ENCODE data around the gene CNTN4. TPM values are rescaled to one million over a fixed set of nuclear protein-coding genes. Genes with fewer than 3 reads are reported as not detected.

CNTN4 gene
- total RNA-seq, 1 donor from 2014 or later, result 0.15 TPM

DNA sequence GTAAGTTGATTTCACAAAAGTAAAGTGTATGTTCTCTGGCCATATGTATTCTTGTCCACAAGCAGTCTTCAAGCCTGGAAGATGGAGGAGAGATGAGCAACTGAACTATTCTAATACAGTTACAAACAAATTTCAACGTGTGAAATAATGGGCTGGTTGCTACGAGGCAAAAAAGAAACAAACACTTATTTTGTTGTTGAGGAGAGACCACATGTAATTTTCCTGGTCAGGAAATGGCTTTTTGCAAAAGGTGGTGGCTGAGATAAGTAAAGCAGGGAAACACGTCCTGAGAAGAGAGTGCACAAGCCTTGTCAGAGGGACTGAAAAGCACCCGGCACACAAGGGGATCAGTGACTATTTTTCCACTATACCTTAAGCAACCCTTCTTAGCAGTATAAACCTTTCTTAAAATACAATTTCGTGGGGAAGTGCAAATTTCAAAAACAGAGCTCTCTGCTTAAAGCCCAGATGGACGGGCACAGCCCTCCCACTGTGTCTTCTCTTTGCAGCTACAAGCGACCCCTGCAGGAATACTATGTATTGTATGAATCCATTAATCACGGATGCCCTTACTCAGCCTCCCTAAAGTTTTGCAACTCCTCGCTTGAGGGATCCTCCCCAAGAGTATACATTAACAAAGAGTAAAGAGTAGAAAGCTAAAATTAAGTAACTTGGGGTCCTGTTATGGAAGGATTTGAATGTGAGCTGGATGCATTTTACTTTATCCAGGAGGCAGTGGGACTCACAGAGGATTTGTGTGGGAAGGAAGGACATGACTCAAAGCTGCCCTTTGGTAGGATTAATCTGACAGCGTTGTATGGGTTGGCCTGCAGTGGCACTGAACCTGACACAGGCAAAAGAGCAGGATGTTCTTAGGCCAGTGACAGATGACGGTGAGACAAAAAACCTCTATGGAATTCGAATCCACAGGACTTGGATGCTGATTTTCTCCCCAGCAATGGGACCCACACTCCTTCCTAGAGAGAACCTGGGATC is 757.8 kb downstream of the CNTN4 start:
- no peak for DNase-seq (ENCODE audit: low read depth)

- no peak for DNase-seq (ENCODE audit: low read depth)
Measured at GRCh38 chr3:2860626-2861025, 762.0 kb downstream of the CNTN4 start.

DNA sequence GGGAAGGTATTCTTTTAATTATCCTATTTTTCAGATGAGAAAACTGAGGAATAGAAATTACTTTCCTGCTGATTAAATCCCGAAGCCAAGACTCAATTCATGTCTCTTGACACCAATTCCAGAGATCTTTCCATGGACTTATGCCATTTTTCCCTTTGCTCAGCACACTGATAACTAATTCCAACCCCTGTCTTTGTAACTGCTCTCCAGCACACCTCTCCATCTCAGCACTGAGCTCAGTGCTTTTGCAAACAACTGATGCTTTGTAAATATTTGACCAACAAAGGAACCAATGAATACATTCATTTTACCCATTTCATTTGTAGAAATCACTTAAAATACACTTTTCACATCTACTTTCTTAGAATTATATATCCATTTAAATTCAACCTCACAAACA is 762.5 kb downstream of the CNTN4 start:
- DNase-seq (ENCODE audit: low read depth), result no peak

DNA sequence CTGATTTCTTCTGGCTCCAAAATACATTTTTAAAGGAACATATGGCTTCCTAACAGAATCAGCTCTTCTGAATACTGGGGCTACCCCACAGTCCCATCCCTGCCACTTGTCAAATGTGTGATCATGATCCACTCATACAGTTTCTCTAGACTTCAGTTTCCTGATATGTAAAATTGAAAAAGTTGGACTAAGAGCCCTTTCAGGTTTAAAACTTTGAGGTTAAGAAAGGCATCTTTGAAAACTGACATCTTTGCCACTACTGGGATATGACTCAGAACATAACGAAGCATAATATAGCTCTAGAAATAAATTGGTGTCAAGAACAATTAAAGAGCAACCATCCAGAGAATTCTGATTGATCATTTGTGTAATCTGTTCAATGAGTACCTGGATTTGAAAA is 763.3 kb downstream of the CNTN4 start:
- no peak for DNase-seq (ENCODE audit: low read depth)

DNA sequence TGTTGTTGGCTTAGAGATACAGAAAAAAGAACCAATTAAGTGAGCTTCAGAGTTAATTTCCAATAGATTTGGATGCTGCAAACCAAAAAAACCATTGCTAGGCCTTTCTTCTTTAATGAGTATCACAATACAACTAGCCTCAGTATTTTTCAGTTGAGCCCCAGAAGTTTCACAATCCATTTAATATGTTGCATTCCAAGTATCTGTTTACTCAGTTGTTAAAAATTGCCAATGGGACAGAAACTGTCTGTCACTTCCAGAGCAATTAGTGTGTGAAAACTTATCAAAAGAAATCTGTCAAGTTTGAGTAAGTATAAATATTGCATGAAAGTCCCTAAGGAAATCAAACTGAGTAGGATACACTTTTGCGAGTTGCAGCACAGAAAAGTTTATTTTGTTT is 763.7 kb downstream of the CNTN4 start:
- DNase-seq (ENCODE audit: low read depth), result peak; percentile 14

GRCh38 chr3:2863127-2863526 is 764.5 kb downstream of the CNTN4 start:
- no peak for DNase-seq (ENCODE audit: low read depth)

DNA sequence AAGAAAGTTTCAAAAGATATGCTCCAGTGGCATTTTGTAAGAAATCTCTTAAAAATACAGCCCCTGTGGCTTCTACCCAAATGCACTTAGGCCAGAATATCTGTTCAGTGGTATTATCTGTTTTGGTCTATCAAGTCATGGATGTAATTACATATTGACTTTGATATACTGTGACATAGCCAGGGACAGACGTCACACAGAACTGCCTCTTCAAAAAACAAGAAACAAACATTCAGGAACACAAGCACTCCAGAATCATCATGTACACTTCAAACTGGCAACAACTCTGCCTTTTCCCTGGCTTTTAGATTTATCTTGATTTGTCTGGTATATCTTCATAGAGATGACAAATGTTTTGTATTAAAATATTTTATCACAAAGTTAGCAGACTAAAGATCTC is 771.2 kb downstream of the CNTN4 start:
- no peak for DNase-seq (ENCODE audit: low read depth)

DNA sequence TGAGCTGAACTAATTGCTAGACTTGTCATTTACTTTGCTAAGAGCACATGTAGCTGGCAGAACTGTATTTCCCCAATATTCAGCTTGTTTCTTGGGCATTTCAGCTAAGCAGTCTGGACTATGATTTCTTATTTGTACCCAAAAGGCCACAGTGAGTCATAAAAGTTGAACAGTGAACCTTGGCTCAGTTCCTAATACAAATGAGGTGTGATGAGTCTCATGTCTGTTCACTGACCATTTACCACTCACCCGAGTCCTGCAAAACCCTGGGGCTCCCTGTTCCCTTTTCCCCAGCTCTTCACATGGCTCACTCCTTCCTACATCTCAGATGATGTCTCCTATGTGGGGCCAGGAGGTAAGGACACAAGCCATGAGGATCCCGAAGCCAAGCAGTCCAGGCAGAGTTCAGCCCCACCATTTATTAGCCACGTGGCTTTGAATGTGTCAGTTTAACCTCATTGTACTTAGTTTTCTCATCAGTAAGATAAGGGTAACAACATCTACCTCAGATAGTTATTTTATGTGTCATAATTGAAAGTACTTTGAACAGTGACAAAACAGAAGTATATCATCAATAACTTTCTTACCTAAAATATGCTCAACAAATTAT is 772.2 kb downstream of the CNTN4 start:
- peak; percentile 78 for DNase-seq (ENCODE audit: low read depth)

DNA sequence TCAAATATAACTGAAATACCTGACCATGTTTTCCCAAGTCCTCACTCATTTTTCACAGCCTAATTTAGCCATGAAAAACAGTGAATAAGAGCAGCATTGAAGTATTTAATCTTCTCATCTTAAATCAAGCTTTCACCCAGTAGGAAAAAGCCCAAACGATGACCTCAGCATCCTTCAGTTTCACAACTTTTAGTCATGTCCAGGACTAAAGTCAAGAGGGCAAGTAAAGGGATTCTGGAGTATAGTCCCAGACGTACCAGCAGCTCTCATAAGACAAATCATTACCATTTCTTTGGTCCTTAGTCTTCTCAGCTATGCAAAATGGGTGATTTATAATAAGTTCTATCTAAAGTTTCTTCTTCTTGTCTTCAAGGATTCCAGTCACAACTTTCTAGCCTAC is 774.2 kb downstream of the CNTN4 start:
- DNase-seq (ENCODE audit: low read depth), result peak; percentile 18

DNA sequence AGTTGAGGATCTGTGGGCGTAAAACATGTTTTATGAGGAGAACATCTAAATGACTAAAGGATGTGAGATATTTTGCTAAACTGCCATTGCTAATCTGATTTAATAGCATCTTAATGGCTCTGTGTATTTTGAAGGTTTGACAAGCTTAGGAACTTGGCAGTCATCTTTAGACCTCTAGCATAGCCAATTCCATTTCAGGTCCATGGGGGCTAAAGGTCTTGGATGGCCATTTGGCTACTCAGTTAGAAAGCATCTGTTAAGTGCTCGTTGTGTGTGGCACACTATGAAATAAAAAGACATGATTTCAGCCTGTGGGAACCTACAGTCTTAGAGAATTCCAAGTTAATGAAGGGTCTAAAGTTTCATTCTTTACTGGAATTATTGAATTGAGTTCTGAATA is 775.3 kb downstream of the CNTN4 start:
- DNase-seq (ENCODE audit: low read depth), result no peak

GRCh38 chr3:2875699-2876098 is 777.0 kb downstream of the CNTN4 start:
- DNase-seq (ENCODE audit: low read depth), result no peak

DNA sequence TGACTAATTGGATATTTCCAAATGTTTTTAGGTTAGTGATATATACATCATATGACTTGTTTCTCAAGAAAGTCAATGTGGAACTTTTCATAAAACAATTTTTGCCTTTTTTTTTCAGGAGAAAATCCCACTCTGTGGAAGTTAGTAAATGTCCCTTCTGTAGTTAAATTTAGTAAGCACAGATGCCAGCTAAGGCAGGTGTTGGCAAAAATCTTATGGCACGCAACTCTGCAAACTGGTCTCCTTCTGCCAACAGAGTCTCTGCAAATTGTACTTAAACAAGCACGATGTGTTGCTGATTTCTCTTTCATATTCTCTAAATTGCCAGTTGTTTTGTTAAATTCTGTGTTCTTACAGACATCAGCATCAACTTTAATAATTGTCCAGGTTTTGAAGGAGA is 777.7 kb downstream of the CNTN4 start:
- DNase-seq (ENCODE audit: low read depth), result no peak

GRCh38 chr3:2879023-2879422 is 780.4 kb downstream of the CNTN4 start:
- no peak for DNase-seq (ENCODE audit: low read depth)

DNA sequence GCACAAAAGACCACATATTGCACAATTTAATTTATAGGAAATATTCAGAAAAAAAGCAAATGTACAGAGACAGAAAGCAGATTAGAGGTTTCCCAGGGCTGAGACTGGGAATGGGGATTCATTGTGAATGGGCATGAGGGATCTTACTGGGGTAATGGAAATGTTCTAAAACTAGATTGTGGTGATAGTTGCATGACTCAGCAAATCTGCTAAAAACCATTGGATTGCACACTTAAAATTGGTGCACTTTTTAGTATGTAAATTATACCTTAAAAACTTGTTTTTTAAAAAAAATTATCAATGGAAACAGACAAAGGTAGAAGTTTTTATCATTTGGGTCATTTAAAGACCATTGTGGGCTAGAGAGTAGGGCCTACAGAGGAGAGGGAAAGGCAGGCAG is 780.9 kb downstream of the CNTN4 start:
- no peak for DNase-seq (ENCODE audit: low read depth)

DNA sequence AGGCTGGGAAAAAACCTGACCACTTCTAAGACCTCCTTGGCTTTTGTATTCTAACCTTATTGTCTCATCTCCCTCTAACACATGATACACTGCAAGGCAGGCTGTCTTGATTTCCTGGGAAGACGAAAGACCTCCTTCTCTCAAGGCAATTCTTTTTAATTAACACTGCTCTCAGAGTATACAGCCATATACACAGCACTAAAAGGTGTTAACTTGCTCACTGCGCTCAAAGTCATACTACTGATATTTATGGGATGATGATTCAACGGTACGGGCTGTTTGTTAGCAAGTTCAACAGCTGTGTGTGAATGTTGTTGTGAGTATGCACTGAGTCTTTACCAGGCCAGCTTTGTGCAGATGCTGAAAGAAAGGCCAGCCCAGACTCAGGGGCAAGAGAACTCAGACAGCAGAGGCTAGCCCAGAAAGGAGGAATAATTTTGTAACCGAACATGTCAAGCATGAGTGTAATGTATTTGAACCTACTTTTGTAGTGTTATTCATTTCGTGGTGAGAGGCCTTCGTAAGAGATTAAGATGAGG is 781.6 kb downstream of the CNTN4 start:
- no peak for DNase-seq (ENCODE audit: low read depth)

DNA sequence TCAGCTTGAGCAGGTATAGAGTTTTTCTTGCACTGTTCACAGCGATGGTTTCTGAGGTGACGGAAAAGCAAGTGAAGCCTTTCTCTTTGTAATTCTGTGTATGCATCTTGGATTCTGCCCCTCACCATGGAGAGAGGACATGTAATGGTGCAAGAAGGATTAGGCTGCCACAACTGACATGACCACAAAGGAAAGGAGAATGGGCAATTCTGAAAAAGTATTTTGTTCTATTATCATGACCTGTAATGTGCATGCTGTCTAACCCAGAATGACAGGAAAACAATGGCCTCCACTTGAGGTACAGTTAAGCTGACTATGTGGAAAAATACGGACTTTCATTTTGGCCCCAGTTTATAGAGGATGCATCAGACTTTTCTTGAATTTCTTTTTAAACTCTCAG is 784.6 kb downstream of the CNTN4 start:
- no peak for DNase-seq (ENCODE audit: low read depth)

DNA sequence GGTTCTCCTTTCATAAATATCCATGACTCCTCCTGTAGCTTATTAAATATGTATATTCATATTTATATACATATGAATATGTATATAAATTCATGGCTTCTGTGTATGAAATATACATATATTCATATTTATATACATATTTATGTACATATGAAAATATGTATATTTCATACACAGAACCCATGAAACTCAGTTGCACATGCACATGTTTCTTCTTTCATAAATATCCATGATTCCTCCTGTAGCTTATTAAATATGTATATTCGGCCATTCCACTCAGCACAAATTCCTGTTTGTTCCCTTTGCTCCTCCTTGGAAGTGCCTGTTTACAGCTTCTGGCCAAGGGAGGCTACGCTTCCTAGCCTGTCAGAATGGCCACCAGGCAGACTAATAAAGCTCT is 789.9 kb downstream of the CNTN4 start:
- no peak for DNase-seq (ENCODE audit: low read depth)

DNA sequence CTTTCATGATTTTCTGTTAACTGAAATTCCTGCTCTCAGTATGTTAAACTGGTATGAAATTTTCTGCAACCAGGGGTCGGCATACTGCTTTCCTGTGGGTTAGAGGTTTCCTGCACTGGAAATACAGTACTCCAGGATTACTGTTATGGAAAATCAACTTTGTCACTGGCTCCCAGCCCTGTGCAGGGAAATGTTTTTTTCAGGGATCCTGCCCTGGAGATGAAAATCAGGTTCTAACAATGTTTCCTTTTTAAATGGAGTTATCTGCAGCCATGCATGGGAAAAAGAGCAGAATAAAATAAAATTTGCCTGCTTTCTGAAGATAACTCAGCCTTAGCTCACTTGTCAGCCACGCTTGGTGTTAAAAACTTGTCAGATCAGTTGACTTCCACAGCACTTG is 791.1 kb downstream of the CNTN4 start:
- no peak for DNase-seq (ENCODE audit: low read depth)

DNA sequence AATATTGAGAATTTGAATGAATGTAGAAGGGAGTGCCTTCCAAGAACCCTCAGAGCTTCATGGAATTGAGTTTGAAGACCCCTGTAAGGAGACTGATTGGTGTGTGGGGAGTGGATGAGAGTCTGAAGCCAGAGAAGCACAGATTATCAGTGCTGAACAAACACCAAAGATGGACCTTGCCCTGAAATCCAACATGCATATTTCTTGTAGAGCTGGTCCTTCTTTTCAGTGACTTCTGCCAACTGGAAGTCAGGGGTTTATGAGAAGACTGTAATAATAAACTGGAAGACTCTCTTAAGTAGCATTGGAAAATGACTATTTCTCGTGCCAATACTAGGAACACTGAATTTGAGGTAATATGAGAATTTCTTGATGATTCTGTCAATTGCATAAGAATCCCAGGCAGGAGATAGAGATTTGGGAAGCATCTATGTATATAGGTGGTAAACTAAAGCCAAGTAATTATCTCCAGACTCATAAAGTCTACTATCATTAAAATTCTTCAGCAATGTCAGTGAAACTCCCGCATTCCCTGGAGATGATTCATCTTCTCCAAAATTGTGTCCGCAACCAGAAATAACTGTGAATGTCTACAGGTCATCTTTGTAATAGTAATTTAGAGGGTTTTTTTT is 797.8 kb downstream of the CNTN4 start:
- no peak for DNase-seq (ENCODE audit: low read depth)

DNA sequence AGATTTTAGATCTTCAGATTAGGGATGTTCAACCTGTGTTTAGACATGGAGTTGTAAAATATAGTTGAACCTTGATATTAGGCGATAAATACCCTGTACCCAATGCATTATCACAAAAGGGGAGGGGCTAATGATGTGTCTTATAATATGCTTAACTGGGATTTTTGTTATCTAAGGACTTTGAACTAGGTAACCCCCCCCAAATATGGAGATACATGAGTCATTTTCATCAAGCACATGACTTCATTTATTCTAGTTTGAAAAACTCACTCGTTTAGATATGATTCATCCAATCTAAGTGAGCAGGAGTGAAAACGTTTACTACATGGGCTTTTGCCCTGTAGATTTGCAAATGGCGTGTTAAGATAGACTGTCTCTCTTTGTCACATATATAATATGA is 799.2 kb downstream of the CNTN4 start:
- DNase-seq (ENCODE audit: low read depth), result no peak

DNA sequence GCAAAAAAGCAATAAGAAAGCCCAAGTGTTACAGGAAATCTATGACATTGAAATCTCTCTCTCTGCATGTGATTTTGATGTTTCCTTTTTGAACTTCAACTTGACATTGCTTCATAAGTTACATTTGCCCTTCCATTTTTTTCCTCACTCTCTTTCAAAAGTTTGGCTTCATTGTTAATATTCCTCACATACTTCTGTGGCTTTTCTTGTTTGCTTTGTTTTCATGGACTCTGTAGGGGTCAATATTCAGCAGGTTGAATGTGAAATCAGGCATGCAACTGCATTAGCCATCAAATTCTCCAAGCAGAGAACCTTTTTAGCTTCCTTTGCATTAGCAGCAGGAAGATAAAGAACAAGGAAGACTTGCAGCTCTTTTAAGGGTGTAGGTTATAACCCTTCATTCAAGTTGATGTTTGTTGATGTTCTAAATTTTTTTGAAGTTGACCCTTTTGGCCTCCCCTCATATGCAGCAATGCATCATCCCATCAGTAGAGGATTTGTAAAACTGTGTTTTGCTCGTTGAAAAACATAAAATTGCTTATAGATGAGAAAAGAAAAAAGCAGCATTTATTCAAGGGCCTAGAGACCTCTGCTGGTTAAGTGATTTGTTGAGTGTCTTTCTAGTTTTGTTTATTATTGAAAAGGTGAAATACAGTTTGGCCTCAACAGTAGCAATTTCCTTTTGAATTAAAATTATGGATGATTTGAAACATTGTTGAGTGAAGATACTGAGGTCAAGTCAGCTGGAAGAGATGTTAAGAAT is 800.1 kb downstream of the CNTN4 start:
- peak; percentile 13 for DNase-seq (ENCODE audit: low read depth)

GRCh38 chr3:2904054-2904453 is 805.4 kb downstream of the CNTN4 start:
- no peak for DNase-seq (ENCODE audit: low read depth)
